ENCODE measurements around the gene RIT2.

RIT2 gene

DNA sequence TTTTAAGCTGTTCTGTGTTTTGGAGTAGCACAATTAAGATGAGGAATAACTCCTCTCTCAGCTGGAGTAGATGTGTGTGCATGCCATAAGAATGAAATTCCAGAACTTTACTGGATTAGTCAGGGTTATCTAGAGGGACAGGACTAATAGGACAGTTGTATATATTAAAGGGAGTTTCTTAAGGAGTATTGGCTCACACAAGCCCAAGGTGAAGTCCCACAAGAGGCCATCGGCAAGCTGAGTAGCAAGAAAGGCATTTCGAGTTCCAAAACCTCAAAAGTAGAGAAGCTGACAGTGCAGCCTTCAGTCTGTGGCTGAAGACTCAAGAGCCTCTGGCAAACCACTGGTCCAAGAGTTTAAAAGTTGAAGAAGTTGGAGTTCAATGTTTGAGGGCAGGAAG is 113.7 kb downstream of the RIT2 start:
- no peak overlapping the region for H3K4me3 ChIP-seq (replicated peaks; ENCODE audit: insufficient read depth, low read length)
- no peak for DNase-seq (ENCODE audit: low read depth in 1 of 2, low spot score in 1 of 2)
- TF ChIP-seq, protein P1, sequence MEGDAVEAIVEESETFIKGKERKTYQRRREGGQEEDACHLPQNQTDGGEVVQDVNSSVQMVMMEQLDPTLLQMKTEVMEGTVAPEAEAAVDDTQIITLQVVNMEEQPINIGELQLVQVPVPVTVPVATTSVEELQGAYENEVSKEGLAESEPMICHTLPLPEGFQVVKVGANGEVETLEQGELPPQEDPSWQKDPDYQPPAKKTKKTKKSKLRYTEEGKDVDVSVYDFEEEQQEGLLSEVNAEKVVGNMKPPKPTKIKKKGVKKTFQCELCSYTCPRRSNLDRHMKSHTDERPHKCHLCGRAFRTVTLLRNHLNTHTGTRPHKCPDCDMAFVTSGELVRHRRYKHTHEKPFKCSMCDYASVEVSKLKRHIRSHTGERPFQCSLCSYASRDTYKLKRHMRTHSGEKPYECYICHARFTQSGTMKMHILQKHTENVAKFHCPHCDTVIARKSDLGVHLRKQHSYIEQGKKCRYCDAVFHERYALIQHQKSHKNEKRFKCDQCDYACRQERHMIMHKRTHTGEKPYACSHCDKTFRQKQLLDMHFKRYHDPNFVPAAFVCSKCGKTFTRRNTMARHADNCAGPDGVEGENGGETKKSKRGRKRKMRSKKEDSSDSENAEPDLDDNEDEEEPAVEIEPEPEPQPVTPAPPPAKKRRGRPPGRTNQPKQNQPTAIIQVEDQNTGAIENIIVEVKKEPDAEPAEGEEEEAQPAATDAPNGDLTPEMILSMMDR (IDR thresholded peaks at IDR 0.05; ENCODE audit: insufficient read depth, low read length): no peak
- TF ChIP-seq GABPA (IDR thresholded peaks at IDR 0.05; ENCODE audit: low read depth) (no peak), SPI1 (IDR thresholded peaks at IDR 0.05; ENCODE audit: borderline replicate concordance, low read depth) (no peak), POLR2AphosphoS5 (IDR thresholded peaks at IDR 0.05; ENCODE audit: low read depth) (no peak)
- TF ChIP-seq, protein P2, sequence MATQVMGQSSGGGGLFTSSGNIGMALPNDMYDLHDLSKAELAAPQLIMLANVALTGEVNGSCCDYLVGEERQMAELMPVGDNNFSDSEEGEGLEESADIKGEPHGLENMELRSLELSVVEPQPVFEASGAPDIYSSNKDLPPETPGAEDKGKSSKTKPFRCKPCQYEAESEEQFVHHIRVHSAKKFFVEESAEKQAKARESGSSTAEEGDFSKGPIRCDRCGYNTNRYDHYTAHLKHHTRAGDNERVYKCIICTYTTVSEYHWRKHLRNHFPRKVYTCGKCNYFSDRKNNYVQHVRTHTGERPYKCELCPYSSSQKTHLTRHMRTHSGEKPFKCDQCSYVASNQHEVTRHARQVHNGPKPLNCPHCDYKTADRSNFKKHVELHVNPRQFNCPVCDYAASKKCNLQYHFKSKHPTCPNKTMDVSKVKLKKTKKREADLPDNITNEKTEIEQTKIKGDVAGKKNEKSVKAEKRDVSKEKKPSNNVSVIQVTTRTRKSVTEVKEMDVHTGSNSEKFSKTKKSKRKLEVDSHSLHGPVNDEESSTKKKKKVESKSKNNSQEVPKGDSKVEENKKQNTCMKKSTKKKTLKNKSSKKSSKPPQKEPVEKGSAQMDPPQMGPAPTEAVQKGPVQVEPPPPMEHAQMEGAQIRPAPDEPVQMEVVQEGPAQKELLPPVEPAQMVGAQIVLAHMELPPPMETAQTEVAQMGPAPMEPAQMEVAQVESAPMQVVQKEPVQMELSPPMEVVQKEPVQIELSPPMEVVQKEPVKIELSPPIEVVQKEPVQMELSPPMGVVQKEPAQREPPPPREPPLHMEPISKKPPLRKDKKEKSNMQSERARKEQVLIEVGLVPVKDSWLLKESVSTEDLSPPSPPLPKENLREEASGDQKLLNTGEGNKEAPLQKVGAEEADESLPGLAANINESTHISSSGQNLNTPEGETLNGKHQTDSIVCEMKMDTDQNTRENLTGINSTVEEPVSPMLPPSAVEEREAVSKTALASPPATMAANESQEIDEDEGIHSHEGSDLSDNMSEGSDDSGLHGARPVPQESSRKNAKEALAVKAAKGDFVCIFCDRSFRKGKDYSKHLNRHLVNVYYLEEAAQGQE (IDR thresholded peaks at IDR 0.05; ENCODE audit: insufficient replicate concordance, low read depth): no peak

DNA sequence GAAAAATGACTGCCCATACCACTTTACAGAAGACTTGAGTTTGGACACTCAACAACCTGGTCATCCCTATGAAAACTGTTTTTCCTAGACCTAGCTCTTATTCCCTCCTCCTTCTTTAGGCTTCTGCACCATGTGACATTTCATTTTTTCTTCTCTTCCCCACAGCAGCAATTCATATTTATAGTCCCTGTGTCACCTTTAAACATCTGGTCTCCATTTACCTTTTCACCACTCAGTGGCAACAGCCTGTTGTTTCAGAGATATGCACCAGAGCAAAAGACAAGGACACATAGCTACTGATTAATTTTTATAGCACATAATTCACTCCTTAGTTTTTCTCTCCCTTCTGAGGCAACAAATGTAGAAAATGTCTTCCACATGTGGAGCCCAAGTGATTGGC is 118.7 kb downstream of the RIT2 start:
- Histone ChIP-seq H3K27ac (replicated peaks) (no peak overlapping the region), H3K27me3 (ENCODE audit: insufficient read depth, poor library complexity, severe bottlenecking) (no peaks in the 10 kb centered on the region), H3K4me3 (replicated peaks; ENCODE audit: insufficient read depth, low read length) (no peak overlapping the region)
- TF ChIP-seq POLR2AphosphoS5 (IDR thresholded peaks at IDR 0.05; ENCODE audit: low read depth) (no peak), GABPA (IDR thresholded peaks at IDR 0.05; ENCODE audit: low read depth) (no peak), SPI1 (IDR thresholded peaks at IDR 0.05; ENCODE audit: borderline replicate concordance, low read depth) (no peak)
- TF ChIP-seq, protein P1 (IDR thresholded peaks at IDR 0.05; ENCODE audit: insufficient read depth, low read length): no peak
- no peak for DNase-seq (ENCODE audit: low read depth in 1 of 2, low spot score in 1 of 2)

More for the DNA sequence above, 113.7 kb downstream of the RIT2 start:
- Histone ChIP-seq H3K27ac (replicated peaks) (no peak overlapping the region), H3K27me3 (ENCODE audit: insufficient read depth, poor library complexity, severe bottlenecking) (no peaks in the 10 kb centered on the region)

DNA sequence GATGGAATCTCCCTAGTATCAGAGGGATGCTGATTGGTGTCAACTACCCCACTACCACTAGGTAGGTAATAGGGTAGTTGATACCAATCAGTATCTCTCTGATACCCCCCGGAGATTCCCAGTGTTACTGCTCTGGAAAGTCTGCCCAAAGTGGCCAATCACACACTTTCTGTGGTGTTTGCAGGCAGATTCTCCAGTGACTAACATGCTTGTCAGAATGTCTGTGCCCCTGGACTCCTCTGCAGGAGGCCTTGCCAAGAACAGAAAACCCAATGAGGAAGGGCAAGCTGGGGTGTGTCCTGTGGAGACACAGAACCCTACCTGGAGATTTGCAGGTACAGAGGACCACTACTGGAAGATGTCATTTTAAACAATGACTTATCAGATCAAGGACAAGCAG is 135.1 kb downstream of the RIT2 start:
- H3K27me3 ChIP-seq (ENCODE audit: insufficient read depth, poor library complexity, severe bottlenecking): no peaks in the 10 kb centered on the region
- H3K4me3 ChIP-seq (replicated peaks; ENCODE audit: insufficient read depth, low read length): no peak overlapping the region
- no peak overlapping the region for H3K27ac ChIP-seq (replicated peaks)
- TF ChIP-seq, protein P2 (IDR thresholded peaks at IDR 0.05; ENCODE audit: insufficient replicate concordance, low read depth): no peak
- TF ChIP-seq, protein P1 (IDR thresholded peaks at IDR 0.05; ENCODE audit: insufficient read depth, low read length): no peak
- TF ChIP-seq POLR2AphosphoS5 (IDR thresholded peaks at IDR 0.05; ENCODE audit: low read depth): no peak
- TF ChIP-seq GABPA (IDR thresholded peaks at IDR 0.05; ENCODE audit: low read depth): no peak
- no peak for TF ChIP-seq SPI1 (IDR thresholded peaks at IDR 0.05; ENCODE audit: borderline replicate concordance, low read depth)
- DNase-seq (ENCODE audit: low read depth in 1 of 2, low spot score in 1 of 2): no peak

DNA sequence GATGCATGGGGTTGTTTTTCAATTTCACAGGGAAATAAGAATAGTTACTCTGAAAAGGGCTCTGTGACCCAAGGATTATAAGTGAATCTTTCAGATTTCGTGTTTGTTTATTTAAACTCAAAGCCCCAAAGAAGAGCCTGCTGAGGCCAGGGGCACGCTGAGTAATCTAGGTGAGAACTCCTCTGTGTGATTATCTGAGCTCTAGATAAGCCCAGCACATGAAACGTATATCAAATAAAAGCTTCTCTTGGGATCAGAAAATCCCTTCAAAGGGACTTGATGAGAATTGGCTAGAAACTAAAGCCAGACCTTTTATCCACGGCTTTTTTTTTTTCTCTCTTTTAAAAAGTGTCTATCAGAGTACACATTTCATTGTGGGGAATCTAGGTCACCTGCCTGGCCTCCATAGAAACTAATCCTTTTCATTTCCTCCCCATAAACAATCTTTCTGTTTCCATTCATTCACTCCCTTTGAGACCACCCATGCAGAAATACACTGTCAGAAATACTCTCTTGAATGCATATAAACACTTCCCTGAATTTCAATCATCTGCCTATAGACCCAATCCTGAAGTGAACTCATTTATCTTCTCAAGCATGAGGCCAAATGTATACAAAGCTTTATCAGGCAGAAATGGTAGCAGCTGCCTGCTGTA is 137.4 kb downstream of the RIT2 start:
- no peak for DNase-seq (ENCODE audit: low read depth in 1 of 2, low spot score in 1 of 2)
- Histone ChIP-seq H3K27me3 (ENCODE audit: insufficient read depth, poor library complexity, severe bottlenecking) (no peaks in the 10 kb centered on the region), H3K4me3 (replicated peaks; ENCODE audit: insufficient read depth, low read length) (no peak overlapping the region), H3K27ac (replicated peaks) (no peak overlapping the region)
- TF ChIP-seq, protein P2 (IDR thresholded peaks at IDR 0.05; ENCODE audit: insufficient replicate concordance, low read depth): no peak
- TF ChIP-seq, protein P1 (IDR thresholded peaks at IDR 0.05; ENCODE audit: insufficient read depth, low read length): no peak
- TF ChIP-seq POLR2AphosphoS5 (IDR thresholded peaks at IDR 0.05; ENCODE audit: low read depth) (no peak), GABPA (IDR thresholded peaks at IDR 0.05; ENCODE audit: low read depth) (no peak), SPI1 (IDR thresholded peaks at IDR 0.05; ENCODE audit: borderline replicate concordance, low read depth) (no peak)

All from HL-60 (cell line).